Large intestine (tissue), 3 donors: Measurements from ENCODE around the gene CDC14A. TPM values are rescaled to one million over a fixed set of nuclear protein-coding genes. Genes with fewer than 3 reads are reported as not detected.
"Not testable (repeated sequence)": the region's sequence is repeated elsewhere in the genome, so short reads cannot be mapped to it uniquely, and the experiment has no call there.

Experiments used
- DNase-seq, 2 donors: peaks; one replicate each; pipeline versions ENCODE4 v3.0.0 to v3.0.0-alpha.2; 2013
- H3K27ac ChIP-seq: one replicate; pipeline ENCODE4 v1.5.1; 2013; ENCODE audit warnings: low read length
- H3K27me3 ChIP-seq: 2 replicates; pipeline ENCODE4 v1.6.1; 2013; ENCODE audit warnings: low read length; ENCODE audit not compliant: control insufficient read depth, insufficient read depth
- H3K36me3 ChIP-seq: 2 replicates; pipeline ENCODE4 v1.6.1; 2013; ENCODE audit warnings: low read length; ENCODE audit not compliant: control insufficient read depth, insufficient read depth
- H3K4me1 ChIP-seq: one replicate; pipeline ENCODE4 v1.6.1; 2013; ENCODE audit warnings: low read length; ENCODE audit not compliant: control insufficient read depth, insufficient read depth
- H3K4me3 ChIP-seq: one replicate; pipeline ENCODE4 v1.5.1; 2013; ENCODE audit warnings: low read length
- H3K9me3 ChIP-seq: one replicate; pipeline ENCODE4 v1.6.1; 2013; ENCODE audit warnings: mild to moderate bottlenecking, low read depth, low read length, moderate library complexity; ENCODE audit not compliant: control insufficient read depth
- WGBS: methylation state at CpG from one replicate; pipeline ENCODE4 v1.1.5; 2013; ENCODE audit warnings: low lambda C conversion rate; ENCODE audit not compliant: insufficient coverage; 5-methylcytosine and 5-hydroxymethylcytosine counted together
- polyA plus RNA-seq: library from polyadenylated mRNA; unstranded; fragments of 120-200 nt; gene quantifications from one replicate; pipeline ENCODE4 v1.2.1, GENCODE V29; 2013

CDC14A gene
- polyA plus RNA-seq, 1 donor = 15.7 TPM

- H3K4me3 ChIP-seq = no peak overlapping the region
- H3K4me1 ChIP-seq = peaks cover 10% of the 10 kb centered on the region
- no peak for DNase-seq
- no CpG with 5 or more reads among the region's 9 CpGs for WGBS
- H3K27ac ChIP-seq = no peak overlapping the region
- H3K9me3 ChIP-seq = no peaks in the 10 kb centered on the region
- H3K27me3 ChIP-seq = no peaks in the 10 kb centered on the region
- no peaks in the 10 kb centered on the region for H3K36me3 ChIP-seq
Observed at GRCh38 chr1:100332331-100332730, 20.0 kb upstream of the CDC14A start.

- no peak overlapping the region for H3K27ac ChIP-seq
- H3K4me3 ChIP-seq = no peak overlapping the region
- H3K36me3 ChIP-seq = no peaks in the 10 kb centered on the region
- no peak for DNase-seq
- H3K4me1 ChIP-seq = peaks cover 10% of the 10 kb centered on the region
- H3K9me3 ChIP-seq = no peaks in the 10 kb centered on the region
- WGBS = no CpG with 5 or more reads among the region's 1 CpG
- no peaks in the 10 kb centered on the region for H3K27me3 ChIP-seq
Observed at GRCh38 chr1:100335436-100335835, 16.9 kb upstream of the CDC14A start.

- H3K4me1 ChIP-seq = peaks cover 15% of the 10 kb centered on the region
- not testable (repeated sequence) for H3K9me3 ChIP-seq, H3K27me3 ChIP-seq, DNase-seq, H3K27ac ChIP-seq, H3K36me3 ChIP-seq, H3K4me3 ChIP-seq
- WGBS = no CpG with 5 or more reads among the region's 5 CpGs
Observed at GRCh38 chr1:100337878-100338277, 14.4 kb upstream of the CDC14A start.

GRCh38 chr1:100339735-100340134 lies 12.6 kb upstream of the CDC14A start:
- H3K27ac ChIP-seq, H3K36me3 ChIP-seq, H3K9me3 ChIP-seq, H3K4me3 ChIP-seq, H3K27me3 ChIP-seq, DNase-seq: not testable (repeated sequence)
- no CpG with 5 or more reads among the region's 6 CpGs for WGBS
- H3K4me1 ChIP-seq = peaks cover 15% of the 10 kb centered on the region

GRCh38 chr1:100340494-100340893 lies 11.8 kb upstream of the CDC14A start:
- Histone ChIP-seq H3K9me3 (no peaks in the 10 kb centered on the region), H3K36me3 (no peaks in the 10 kb centered on the region), H3K4me3 (no peak overlapping the region), H3K27ac (no peak overlapping the region), H3K4me1 (peaks cover 13% of the 10 kb centered on the region), H3K27me3 (no peaks in the 10 kb centered on the region)
- DNase-seq = no peak
- WGBS = no CpG with 5 or more reads among the region's 1 CpG

- Histone ChIP-seq H3K4me1 (peaks cover 5% of the 10 kb centered on the region), H3K4me3 (no peak overlapping the region), H3K9me3 (no peaks in the 10 kb centered on the region), H3K27me3 (no peaks in the 10 kb centered on the region), H3K27ac (peak overlapping the region; percentile 65), H3K36me3 (no peaks in the 10 kb centered on the region)
- peak; percentile 67 to 80 for DNase-seq
- WGBS = no CpG with 5 or more reads among the region's 2 CpGs
Observed at GRCh38 chr1:100342348-100342747, 10.0 kb upstream of the CDC14A start.

GRCh38 chr1:100343897-100344296 lies 8.4 kb upstream of the CDC14A start:
- no peaks in the 10 kb centered on the region for H3K27me3 ChIP-seq
- DNase-seq = no peak
- no peaks in the 10 kb centered on the region for H3K36me3 ChIP-seq
- no peak overlapping the region for H3K4me3 ChIP-seq
- no peaks in the 10 kb centered on the region for H3K9me3 ChIP-seq
- H3K27ac ChIP-seq = no peak overlapping the region
- no CpG with 5 or more reads among the region's 3 CpGs for WGBS
- H3K4me1 ChIP-seq = peaks cover 8% of the 10 kb centered on the region

- H3K4me3 ChIP-seq = no peak overlapping the region
- H3K36me3 ChIP-seq = no peaks in the 10 kb centered on the region
- WGBS = no CpG with 5 or more reads among the region's 2 CpGs
- H3K4me1 ChIP-seq = peaks cover 11% of the 10 kb centered on the region
- DNase-seq = no peak
- no peaks in the 10 kb centered on the region for H3K9me3 ChIP-seq
- no peak overlapping the region for H3K27ac ChIP-seq
- no peaks in the 10 kb centered on the region for H3K27me3 ChIP-seq
Observed at GRCh38 chr1:100344774-100345173, 7.5 kb upstream of the CDC14A start.

GRCh38 chr1:100346387-100346786 lies 5.9 kb upstream of the CDC14A start:
- Histone ChIP-seq H3K27me3 (no peaks in the 10 kb centered on the region), H3K4me1 (peaks cover 17% of the 10 kb centered on the region), H3K27ac (no peak overlapping the region), H3K9me3 (no peaks in the 10 kb centered on the region), H3K36me3 (no peaks in the 10 kb centered on the region), H3K4me3 (no peak overlapping the region)
- no peak for DNase-seq
- WGBS = 100% methylated on average over 1 of the region's 2 CpGs

- Histone ChIP-seq H3K36me3 (no peaks in the 10 kb centered on the region), H3K9me3 (no peaks in the 10 kb centered on the region), H3K4me1 (peaks cover 11% of the 10 kb centered on the region), H3K27ac (no peak overlapping the region), H3K27me3 (no peaks in the 10 kb centered on the region), H3K4me3 (no peak overlapping the region)
- no peak for DNase-seq
- 90% methylated on average over 2 of the region's 5 CpGs for WGBS
Observed at GRCh38 chr1:100347009-100347966, 5.0 kb upstream of the CDC14A start.
